Measurements from ENCODE around the gene ALKBH6. TPM values are rescaled to one million over a fixed set of nuclear protein-coding genes. Genes with fewer than 3 reads are reported as not detected.

ALKBH6 gene
- total and polyA plus RNA-seq, 2 of the 13 experiments (the other 11 are each of a cell fraction or from before 2014, with no cell fraction given), result 13.7 to 18.1 TPM

DNA sequence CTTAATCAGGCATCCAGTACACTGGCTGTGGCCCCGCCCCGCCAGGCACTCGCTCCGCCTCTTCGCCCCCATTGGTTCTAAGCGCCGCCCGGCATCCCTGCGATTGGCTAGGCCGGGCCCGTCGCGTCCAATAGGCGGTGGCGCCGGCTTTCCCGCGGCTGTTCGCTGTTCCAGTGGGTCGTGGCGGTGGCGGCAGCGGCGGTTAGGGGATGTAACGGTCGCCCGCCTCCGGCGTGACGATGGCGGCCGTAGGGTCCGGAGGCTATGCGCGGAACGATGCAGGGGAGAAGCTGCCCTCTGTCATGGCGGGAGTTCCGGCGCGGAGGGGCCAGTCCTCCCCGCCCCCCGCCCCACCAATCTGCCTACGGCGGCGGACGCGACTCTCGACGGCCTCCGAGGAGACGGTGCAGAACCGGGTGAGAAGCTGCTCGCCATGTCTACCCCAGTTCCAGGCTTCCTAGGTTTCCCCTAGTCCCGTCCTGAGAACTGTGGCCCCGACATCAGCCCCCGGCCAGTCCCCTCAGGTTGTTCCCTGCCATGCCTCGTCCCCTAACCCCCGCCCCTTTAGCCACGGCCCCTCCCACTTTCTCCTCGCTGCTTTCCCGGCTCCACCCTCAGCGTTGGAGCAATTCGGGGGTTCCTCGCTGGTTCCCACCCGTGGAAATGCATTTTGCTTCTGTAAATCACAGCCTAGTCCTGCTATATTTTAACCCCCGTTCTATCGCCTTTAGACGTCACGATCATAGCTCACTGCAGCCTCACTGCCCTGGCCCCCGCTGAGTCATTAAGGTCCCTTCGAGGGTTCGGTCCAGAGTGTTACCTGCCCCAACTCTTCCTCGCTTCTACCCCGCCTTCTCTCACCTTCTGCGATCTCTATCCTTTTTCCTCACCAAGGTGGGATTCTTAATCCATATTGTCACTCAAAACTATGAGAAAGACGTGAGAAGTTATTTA, 41.0 kb upstream of the ALKBH6 start, which contains the start of gene WDR62 (continued):
- TF ChIP-seq, protein P1, sequence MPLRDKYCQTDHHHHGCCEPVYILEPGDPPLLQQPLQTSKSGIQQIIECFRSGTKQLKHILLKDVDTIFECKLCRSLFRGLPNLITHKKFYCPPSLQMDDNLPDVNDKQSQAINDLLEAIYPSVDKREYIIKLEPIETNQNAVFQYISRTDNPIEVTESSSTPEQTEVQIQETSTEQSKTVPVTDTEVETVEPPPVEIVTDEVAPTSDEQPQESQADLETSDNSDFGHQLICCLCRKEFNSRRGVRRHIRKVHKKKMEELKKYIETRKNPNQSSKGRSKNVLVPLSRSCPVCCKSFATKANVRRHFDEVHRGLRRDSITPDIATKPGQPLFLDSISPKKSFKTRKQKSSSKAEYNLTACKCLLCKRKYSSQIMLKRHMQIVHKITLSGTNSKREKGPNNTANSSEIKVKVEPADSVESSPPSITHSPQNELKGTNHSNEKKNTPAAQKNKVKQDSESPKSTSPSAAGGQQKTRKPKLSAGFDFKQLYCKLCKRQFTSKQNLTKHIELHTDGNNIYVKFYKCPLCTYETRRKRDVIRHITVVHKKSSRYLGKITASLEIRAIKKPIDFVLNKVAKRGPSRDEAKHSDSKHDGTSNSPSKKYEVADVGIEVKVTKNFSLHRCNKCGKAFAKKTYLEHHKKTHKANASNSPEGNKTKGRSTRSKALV (CRISPR knock-in tag; IDR thresholded peaks at IDR 0.05), result 0 out of 2 replicates have a peak, but pooled peaks have one; percentile 12
- TF ChIP-seq KLF11 (CRISPR knock-in tag; IDR thresholded peaks at IDR 0.05) (no peak), ZSCAN5A (CRISPR knock-in tag; IDR thresholded peaks at IDR 0.05; ENCODE audit: borderline replicate concordance) (peak; percentile 31; the same call in 1 of the 2 replicates), ZNF264 (CRISPR knock-in tag; IDR thresholded peaks at IDR 0.05) (0 out of 2 replicates have a peak, but pooled peaks have one; percentile 12), CREBL2 (CRISPR knock-in tag; IDR thresholded peaks at IDR 0.05; ENCODE audit: borderline replicate concordance) (no peak), EZH2 (conservative IDR thresholded peaks at IDR 0.05; ENCODE audit: low read depth, low read length) (no peak), ZGPAT (CRISPR knock-in tag; IDR thresholded peaks at IDR 0.05) (no peak), BORCS8-MEF2B (CRISPR knock-in tag; IDR thresholded peaks at IDR 0.05) (0 out of 2 replicates have a peak, but pooled peaks have one; percentile 6), ZNF496 (CRISPR knock-in tag; IDR thresholded peaks at IDR 0.05; ENCODE audit: insufficient replicate concordance) (no peak)
- TF ChIP-seq, protein P2, sequence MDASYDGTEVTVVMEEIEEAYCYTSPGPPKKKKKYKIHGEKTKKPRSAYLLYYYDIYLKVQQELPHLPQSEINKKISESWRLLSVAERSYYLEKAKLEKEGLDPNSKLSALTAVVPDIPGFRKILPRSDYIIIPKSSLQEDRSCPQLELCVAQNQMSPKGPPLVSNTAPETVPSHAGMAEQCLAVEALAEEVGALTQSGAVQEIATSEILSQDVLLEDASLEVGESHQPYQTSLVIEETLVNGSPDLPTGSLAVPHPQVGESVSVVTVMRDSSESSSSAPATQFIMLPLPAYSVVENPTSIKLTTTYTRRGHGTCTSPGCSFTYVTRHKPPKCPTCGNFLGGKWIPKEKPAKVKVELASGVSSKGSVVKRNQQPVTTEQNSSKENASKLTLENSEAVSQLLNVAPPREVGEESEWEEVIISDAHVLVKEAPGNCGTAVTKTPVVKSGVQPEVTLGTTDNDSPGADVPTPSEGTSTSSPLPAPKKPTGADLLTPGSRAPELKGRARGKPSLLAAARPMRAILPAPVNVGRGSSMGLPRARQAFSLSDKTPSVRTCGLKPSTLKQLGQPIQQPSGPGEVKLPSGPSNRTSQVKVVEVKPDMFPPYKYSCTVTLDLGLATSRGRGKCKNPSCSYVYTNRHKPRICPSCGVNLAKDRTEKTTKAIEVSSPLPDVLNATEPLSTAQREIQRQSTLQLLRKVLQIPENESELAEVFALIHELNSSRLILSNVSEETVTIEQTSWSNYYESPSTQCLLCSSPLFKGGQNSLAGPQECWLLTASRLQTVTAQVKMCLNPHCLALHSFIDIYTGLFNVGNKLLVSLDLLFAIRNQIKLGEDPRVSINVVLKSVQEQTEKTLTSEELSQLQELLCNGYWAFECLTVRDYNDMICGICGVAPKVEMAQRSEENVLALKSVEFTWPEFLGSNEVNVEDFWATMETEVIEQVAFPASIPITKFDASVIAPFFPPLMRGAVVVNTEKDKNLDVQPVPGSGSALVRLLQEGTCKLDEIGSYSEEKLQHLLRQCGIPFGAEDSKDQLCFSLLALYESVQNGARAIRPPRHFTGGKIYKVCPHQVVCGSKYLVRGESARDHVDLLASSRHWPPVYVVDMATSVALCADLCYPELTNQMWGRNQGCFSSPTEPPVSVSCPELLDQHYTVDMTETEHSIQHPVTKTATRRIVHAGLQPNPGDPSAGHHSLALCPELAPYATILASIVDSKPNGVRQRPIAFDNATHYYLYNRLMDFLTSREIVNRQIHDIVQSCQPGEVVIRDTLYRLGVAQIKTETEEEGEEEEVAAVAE (CRISPR knock-in tag; IDR thresholded peaks at IDR 0.05; ENCODE audit: borderline replicate concordance), result no peak
- TF ChIP-seq, protein P3, sequence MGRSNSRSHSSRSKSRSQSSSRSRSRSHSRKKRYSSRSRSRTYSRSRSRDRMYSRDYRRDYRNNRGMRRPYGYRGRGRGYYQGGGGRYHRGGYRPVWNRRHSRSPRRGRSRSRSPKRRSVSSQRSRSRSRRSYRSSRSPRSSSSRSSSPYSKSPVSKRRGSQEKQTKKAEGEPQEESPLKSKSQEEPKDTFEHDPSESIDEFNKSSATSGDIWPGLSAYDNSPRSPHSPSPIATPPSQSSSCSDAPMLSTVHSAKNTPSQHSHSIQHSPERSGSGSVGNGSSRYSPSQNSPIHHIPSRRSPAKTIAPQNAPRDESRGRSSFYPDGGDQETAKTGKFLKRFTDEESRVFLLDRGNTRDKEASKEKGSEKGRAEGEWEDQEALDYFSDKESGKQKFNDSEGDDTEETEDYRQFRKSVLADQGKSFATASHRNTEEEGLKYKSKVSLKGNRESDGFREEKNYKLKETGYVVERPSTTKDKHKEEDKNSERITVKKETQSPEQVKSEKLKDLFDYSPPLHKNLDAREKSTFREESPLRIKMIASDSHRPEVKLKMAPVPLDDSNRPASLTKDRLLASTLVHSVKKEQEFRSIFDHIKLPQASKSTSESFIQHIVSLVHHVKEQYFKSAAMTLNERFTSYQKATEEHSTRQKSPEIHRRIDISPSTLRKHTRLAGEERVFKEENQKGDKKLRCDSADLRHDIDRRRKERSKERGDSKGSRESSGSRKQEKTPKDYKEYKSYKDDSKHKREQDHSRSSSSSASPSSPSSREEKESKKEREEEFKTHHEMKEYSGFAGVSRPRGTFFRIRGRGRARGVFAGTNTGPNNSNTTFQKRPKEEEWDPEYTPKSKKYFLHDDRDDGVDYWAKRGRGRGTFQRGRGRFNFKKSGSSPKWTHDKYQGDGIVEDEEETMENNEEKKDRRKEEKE (IDR thresholded peaks at IDR 0.05), result no peak

Measured in HepG2 (cell line).